GM10248 (cell line): ENCODE measurements around the gene CAMK2G.

Experiments
- CTCF ChIA-PET: fragments of 300-600 bp; sonication (Branson Sonifier 250); formaldehyde crosslinking; extraction: SDS; loops from one replicate; lab custom pipeline; 2021; ENCODE audit warnings: antibody characterized with exemption; lab: Yijun Ruan, JAX
- POLR2A ChIA-PET: fragments of 350-650 bp; sonication (Branson Sonifier 250); formaldehyde crosslinking; extraction: SDS; loops from one replicate; lab custom pipeline; 2020; ENCODE audit warnings: antibody characterized with exemption; lab: Yijun Ruan, JAX
- DNase-seq: peaks from one replicate; pipeline ENCODE4 v3.0.0; 2012; ENCODE audit errors: extremely low spot score
- CTCF ChIP-seq: IDR thresholded peaks from 2 replicates; pipeline ENCODE4 v1.5.1; 2012; ENCODE audit warnings: mild to moderate bottlenecking, low read depth; ENCODE audit errors: extremely low read depth, missing control alignments, control extremely low read depth

CAMK2G gene

GRCh38 chr10:73881221-73881919 lies 7.0 kb upstream of the CAMK2G start:
- no peak for DNase-seq
- ChIA-PET POLR2A (interaction anchor here (0.6 kb wide), 1 partner anchor 113 kb away, joined by 7 read pairs; no protein-coding TSS in a partner anchor), CTCF (interaction anchor here (1.2 to 19.3 kb wide), 9 partner anchors 10 to 254 kb away, joined by 3 to 566 read pairs (median 34); no protein-coding TSS in a partner anchor)
- no peak for TF ChIP-seq CTCF

- peak; percentile 85 for DNase-seq
- TF ChIP-seq CTCF = peak; percentile 87
- ChIA-PET POLR2A (interaction anchor here (1.1 kb wide), 2 partner anchors 33 to 79 kb away, joined by 3 read pairs; no protein-coding TSS in a partner anchor), CTCF (interaction anchor here (0.6 to 19.3 kb wide), 76 partner anchors 8 to 1358 kb away, joined by 3 to 566 read pairs (median 4); partner anchors contain the start of genes CHCHD1, PLAU, VCL and ZSWIM8)
These were observed 5.2 kb upstream of the CAMK2G start for GRCh38 chr10:73879296-73880173.

GRCh38 chr10:73878365-73878764 lies 4.0 kb upstream of the CAMK2G start:
- no peak for TF ChIP-seq CTCF
- ChIA-PET POLR2A (no interaction called here), CTCF (interaction anchor here (0.8 to 19.3 kb wide), 27 partner anchors 10 to 1239 kb away, joined by 3 to 566 read pairs (median 6); partner anchors contain the start of genes CHCHD1, VCL and ZSWIM8)
- DNase-seq = no peak

GRCh38 chr10:73877533-73878160 lies 3.3 kb upstream of the CAMK2G start:
- no peak for DNase-seq
- no peak for TF ChIP-seq CTCF
- POLR2A ChIA-PET = no interaction called here
- CTCF ChIA-PET = interaction anchor here (1.0 to 19.3 kb wide), 11 partner anchors 9 to 348 kb away, joined by 3 to 566 read pairs (median 8); partner anchors contain the start of gene CHCHD1

- no peak for TF ChIP-seq CTCF
- no peak for DNase-seq
- CTCF ChIA-PET = interaction anchor here (1.0 to 19.3 kb wide), 8 partner anchors 9 to 348 kb away, joined by 3 to 566 read pairs (median 39); no protein-coding TSS in a partner anchor
- POLR2A ChIA-PET = no interaction called here
These were observed 2.6 kb upstream of the CAMK2G start for GRCh38 chr10:73876971-73877370.
